ENCODE results near the gene TMEM163.

The TMEM163 gene

DNA sequence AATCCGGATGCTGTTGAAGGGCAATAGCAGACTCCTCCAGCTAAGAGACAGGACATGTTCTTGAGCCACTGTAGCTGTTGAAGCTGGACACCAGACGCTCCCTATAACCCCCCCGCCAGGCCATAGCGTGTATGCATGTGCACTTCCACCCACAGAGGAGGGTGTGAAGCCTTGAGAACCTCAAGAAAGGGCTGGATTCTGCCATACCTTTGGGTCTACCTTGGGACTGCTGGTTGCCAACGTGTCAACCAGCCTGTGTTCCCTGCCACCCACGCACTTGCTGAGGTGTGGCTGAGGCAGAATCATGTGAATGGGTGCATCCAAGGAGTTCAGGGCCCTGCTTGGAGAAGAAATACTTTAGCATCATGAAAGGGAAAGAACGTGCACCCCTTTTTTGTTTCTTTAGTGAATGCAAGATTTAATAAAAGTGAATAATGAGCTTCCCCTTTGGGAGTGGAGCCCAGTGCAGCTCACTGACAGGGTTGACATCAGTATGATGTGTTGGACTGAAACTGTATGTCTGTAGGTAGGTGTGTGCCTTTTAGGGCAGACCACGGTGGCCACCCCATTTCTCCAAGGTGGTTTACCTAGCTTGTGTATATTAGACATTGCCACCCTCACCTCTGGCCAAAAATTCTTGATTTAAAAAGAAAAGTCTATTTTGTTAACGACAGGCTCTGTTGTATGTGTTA lies 266.6 kb downstream of the TMEM163 start:
- DNase-seq: no peak

DNA sequence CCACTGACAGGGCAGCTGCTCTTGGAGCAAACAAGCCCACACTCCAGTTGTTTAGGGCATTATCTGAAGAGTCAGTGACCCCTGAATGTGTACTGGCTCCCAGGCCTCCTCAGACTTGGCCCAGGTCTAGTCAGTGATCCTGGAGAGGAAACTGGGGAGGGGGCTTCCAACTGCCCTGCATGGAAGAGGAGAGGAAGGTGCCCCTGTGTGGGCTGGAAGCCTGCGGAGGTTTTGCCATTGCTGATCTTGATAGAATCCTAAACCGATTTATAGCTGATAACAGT lies 267.5 kb downstream of the TMEM163 start:
- no peak for DNase-seq

DNA sequence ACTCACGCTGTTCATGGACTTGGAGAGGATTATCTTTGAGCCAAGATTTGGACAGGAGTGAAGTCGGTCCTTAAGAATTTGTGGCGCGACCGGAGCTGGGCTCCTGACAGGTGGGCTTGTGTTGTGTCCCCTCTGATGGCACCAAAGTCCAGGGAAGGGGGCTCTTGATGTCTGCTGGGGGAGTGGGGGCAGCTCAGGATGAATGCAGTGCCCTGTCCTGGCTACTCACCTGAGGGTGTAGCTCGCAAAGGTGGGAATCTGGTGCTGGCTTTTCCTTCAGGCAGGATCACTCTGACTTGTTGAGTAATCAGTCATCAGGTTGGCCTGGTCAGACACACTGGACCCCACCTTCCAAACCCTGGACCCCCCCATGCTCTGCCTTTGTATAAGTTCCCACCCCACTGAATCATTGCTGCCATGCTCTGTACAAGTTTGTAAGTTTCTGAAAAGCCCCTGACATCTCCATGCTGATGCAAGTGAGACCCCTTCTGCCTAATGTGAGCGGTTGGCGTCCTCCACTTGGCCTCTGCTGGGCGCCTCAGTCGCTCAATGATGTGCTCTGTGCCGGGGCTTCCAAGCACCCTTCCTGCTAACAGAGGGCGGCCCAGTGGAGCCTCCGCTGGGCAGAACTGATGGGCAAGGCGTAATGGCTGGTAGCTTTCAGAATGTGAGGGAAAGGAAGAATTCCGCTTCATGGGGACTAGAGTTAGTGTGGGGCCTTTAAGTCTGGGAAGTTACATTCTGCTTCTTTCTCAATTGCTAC lies 268.9 kb downstream of the TMEM163 start:
- DNase-seq: no peak

DNA sequence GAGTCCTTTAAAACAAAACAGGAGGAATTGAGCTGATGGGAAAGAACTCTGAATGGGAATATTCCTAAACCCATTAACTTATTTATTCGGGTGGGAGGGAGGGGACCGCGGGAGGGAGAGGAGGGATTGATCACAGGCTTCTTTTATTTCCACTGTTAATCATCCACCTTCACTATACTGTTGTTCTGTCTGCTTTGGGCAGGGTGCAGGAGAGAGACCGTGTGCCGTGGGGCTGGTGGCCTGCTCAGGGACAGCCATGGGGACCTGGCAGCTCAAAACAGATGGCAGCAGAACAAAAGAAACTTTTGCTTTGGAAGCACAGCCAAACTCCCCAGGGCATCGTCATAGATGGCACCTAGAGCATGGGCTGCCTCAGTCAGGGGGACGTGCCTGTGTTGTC lies 269.6 kb downstream of the TMEM163 start:
- no peak for DNase-seq

DNA sequence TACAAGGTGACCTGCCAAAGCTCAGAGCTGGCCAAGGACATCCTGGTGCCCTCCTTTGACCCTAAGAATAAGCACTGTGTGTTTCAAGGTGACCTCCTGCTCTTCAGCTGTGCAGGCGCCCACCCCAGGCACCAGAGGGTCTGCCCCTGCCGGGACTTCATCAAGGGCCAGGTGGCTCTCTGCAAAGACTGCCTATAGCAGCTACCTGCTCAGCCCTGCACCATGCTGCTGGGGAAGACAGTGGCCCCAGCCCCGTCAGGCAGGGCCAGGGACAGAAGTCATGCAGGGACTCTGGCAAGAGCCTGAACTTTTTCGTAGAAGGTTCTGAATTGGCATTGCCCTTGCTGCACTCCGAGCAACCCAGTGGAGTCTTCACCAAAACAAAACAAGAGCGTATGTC lies 270.1 kb downstream of the TMEM163 start:
- no peak for DNase-seq

DNA sequence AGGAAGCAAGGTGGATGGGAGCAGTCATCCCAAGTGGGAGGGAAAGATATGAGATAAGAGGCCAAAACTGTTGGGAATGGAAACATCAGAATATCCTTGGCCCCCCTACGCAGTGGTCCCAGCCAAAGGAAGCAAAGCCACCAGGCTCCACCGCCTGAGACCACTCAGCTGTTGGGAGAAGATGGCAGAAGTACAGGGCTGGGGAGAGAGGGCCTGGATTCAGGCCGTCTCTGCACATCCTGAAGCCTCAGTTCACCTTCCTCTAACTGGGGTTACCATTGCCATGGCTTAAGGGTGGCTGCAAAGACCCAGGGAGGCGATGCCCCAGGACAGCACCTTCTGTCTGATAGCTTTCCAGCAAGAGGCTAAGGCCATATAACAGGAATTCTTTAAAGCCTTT lies 271.1 kb downstream of the TMEM163 start:
- no peak for DNase-seq

DNA sequence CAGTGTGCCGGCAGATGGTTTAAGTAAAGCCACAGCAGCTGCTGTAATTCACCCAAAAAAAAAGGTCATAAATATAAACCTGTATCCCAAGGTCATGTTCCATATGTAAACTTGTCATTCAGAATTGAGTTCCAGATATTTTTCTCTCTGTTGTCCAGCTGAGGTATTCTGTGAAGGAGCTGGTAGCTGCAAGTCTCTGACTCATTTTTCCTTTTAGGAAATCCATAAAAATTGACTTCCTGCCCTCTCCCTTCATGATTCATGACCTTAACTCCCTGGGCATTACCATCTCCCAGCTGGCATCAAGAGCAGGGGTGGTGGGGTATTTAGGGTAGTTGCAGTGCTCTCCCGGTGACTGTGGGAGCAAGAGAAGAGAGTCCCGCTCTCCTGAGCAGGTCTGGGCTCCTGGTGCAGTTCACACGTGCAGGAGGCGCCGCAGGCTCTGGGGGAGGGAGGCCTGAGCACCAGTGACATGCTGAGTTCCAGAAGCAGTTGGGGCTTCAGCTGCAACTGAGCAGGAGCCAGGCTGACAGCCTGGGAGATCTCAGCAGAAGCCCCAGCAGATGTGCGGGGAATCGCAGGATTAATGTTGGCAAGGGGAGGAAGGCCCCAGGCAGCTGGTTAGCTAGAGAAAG lies 272.3 kb downstream of the TMEM163 start:
- no peak for DNase-seq

DNA sequence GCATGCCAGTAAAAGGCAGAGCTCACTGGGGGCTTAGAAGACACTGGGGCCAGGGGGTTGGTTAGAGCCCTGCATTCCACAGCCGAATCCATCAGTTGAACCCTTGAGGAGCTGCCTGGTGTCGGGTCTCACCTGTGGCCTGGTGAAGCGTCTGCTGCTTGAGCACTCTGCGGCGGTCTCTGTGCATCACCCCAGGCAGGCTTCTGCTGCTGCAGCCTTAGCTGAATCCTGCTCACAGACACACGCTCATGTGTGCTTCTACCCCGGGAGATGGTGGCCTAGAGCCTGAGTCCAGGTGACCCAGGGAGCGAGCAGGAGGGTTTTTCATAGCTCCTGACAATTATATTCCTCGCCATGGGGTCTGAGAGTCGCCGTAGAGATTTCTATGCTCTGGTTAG lies 272.8 kb downstream of the TMEM163 start:
- no peak for DNase-seq

DNA sequence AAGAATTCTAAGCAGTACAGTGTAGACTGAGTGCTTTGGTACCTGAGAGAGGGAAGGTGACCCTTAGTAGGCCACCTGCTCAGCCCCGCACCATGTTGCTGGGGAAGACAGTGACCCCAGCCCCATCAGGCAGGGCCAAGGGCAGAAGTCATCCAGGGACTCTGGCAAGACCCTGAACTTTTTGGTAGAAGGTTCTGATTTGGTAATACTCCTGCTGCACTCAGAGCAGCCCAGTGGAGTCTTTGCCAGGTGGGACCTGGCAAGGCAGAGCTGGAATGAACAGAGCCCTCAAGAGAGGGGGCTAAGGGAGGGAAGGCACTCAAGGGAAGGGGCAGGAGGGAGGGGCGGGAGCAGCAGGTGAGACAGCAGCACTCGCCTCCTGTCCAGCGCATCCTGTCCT lies 273.7 kb downstream of the TMEM163 start:
- no peak for DNase-seq

DNA sequence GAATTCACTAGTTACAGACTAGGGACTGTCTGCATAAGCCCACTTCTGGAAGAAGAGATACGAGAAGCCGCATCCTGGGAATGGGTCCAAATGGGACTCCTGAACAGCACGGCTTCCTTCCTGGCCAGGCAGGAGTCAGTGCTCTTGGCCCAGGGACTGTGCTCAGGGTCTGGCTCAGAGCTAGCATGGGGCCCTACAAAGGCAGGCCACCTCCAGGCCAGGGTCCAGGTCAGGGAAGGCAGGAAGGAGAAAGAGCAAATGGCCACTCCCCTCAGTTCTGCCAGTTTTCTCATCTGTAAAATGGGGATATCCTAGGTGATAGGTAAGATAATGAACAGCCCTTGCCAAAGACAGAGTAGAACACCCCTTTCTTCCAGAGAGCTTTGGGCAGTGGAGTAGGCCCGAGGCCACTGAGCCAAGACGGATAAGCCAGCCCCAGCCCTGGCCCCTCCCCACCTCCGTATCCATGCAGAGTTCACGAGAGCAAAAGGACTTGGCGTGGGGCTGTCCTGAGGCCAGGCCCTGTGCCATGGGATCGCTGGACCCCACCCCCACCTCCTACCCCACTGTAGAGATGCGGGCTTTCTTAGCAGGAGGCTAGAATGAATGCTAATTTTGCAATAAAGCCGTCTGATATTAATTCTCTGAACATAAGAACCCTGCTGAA lies 274.9 kb downstream of the TMEM163 start:
- DNase-seq: no peak

DNA sequence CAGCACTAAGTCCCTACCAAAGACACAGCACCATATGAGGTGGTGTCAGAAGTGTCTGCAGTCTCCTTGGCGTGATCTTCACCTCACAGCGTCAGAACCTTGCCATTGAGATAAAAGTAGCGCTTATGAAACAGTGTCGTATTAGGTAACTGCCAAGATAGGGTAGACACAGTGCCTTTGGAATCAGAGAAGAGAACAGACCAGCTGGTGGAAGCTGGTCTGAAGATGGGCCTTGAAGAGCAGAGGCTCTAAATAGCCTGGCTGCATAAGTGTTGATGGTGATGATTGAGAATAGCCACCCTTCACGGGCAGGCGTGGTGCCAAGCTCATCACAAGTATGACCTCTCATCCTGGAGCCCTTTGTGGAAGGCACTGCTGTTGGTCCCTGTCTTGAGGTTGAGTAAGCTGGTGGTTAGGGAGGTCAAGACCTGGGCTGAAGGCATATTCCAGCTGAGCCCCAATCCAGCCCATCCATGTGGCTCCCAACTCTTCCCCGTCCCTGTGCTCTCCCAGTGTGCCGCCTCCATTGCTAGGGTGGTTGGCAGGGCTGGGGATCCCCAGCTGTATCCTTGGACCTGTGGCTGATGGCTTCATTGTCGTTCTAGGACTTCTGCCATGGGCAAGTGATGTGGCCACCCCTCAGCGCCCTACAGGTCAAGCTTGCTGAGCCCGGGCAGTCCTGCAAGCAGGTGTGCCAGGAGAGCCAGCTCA lies 277.5 kb downstream of the TMEM163 start:
- no peak for DNase-seq

DNA sequence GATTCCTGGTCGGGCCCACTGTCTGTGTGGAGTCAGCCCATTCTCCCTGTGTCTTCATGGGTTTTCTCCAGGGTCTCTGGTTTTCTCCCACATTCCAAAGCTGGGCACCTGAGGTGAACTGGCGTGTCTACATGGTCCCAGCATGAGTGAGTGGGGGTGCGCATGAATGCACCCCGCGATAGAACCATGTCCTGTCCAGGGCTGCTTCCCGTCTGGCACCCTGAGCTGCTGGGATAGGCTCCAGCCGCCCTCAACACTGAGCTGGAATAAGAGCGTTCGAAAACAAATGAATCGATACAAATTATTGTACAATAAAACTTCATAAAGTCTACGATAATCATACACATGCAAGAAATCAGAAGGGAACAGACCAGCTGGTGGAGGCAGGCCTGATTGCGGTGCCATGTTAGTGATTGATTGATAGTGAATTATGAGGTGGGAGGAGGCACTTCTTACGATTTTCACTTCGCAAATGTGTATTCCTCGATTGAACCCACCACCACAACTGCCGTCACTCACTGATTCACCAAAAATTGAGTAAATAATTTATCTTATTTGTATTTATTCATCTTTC lies 278.4 kb downstream of the TMEM163 start:
- DNase-seq: no peak

DNA sequence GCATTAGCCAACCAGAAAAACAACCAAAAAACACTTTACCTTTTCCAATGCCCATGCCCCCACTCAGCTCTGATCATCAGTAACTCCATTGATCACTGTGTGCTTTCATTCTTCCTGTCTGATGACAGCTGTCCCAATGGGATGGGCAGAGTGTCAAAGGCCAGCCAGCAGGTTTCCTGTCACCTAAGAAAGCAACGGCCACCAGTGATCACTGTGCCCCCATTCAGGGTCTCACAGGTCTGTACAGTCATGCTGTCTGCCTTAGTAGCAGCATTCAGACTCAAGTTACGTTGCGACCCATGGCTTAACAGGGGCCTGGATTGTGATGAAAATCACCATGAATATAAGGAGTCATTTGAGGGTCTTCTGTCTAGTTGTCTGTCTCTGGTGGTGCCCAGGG lies 280.4 kb downstream of the TMEM163 start:
- no peak for DNase-seq

DNA sequence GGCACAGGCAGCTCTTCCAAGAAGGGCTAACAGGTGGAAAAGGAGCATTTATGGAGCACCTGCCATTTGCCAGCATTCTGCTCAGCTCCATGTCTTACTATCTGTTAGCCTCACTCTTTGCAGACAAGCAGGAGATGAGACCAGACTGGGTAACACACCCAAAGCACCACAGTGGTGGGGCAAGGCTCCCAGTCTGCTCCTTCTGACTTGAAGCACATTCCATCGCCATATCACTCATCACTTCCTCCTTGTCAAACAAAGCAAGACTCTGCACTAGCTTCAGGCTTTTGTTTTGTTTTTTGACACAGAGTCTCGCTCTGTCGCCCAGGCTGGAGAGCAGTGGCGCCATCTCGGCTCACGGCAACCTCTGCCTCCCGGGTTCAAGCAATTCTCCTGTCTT lies 282.1 kb downstream of the TMEM163 start:
- DNase-seq: no peak

DNA sequence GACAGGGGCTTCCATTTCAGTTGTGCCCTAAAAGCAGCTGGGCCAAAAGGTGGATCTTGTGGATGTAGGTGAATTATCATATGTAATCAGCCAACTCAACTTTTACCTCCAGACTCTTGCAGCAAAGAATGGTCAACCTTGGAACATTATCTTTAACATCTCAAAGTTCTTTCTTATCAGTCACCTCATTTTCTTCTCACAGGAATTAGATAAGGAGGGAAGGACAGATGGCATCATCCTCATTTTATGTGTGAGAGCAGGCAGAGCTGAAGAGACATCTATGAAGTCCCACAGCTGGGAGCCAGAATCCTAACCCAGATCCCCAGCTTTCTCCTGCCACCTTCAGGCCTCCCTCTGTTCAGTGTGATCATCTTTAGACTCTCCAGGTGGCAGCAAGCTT lies 282.9 kb downstream of the TMEM163 start:
- no peak for DNase-seq

DNA sequence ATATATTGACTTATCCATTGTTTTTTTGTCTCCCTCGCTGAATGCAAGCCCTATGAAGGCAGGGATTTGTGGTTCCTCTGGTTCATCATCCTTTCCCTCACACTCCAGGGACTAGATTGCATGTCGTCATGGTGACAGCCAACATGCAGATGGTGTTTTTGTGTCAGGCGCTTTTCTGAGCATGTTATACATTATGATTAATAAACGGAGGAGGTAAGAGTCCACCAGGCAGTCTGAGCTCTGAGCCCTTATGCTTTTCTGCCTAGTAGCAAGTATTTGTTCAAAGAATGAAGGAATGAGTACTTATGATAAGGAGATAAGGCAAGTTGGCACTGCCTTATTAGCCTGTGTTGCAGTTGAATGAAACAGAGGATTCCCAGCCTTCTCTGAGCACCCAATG lies 283.3 kb downstream of the TMEM163 start:
- DNase-seq: no peak

DNA sequence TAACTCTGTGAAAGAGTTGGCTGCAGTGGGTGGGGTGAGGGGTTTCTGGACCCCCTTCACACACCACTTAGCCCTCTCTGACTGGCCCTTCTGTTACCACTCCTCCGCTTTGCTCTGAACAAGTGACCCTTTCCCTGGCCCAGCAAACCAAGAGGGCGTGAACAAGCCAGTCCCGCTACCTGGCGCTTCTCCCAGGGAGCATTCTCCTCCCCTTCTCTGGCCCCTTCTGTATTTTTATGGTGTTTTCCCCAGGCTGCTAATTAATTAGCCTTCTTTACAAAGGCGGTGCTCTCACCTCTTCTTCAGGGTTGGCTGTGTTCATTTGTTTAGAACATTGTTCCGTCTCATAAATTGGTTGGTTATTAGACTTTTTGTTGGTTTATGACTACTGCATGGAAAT lies 284.8 kb downstream of the TMEM163 start:
- no peak for DNase-seq

DNA sequence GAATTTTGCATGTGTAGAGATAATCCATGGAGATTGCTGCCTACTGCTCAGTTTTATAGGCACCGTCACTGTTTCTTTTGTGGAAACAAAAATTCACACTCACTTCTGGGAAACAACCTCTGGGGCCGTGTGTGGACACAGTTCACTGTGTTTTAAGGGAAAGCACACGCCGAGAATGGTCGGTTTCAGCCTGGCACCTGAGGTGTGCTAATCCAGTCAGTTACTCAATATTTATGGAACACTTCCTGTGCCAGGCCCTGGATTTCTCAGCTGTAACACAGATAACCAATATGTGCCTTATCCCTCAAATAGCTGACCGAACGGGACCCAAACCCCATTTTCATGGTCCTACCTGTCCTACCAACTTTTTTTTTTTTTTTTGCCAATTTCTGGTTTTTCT lies 285.3 kb downstream of the TMEM163 start:
- no peak for DNase-seq

DNA sequence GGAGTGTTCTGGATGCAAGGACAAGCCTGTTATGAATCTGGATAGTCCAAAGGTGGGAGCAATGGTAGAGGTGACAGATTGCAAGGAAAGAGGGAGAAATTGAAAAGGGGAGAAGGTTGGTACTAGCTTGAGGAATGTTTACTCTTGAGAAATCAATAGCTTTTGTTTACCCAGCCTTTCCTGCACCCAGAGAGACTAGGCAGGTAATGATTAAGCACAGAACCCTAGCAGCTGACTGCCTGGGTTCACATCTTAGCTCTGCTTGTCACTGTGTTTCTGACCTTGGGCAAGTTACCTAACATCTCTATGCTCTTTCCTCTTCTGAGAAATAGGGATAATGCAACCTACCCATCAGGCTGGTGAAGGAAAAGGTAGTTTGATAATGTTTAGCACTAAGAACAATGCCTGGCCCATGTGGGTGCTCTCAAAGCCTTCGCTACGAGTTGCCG lies 286.3 kb downstream of the TMEM163 start:
- no peak for DNase-seq

DNA sequence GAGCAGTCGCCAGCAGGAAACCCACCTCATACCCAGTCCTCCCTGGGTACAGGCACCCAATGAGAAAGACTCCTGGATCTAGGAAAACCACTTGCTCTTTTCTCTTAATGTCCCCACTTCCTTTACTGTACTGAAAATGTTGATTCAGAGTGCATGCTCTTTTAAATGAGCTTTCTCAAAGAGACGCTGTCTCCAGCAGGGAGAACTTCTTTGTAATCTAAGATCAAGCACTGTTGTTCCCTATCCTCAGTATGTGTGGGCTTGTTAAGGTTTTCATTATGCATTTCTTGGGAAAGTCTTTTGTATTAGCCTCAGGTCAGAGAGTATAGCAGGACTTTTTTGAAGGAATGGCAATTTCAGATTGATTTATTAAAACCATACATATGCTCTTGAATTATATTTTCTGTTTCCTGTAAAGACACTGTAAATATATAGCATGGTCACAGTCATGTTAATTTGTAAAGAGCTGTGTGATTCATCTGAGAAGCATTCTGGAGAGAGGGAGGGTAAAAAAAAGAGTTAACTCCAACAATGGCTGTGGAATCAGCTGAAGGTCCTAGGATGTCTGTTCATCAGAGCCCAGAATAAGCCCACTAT lies 286.9 kb downstream of the TMEM163 start:
- no peak for DNase-seq

DNA sequence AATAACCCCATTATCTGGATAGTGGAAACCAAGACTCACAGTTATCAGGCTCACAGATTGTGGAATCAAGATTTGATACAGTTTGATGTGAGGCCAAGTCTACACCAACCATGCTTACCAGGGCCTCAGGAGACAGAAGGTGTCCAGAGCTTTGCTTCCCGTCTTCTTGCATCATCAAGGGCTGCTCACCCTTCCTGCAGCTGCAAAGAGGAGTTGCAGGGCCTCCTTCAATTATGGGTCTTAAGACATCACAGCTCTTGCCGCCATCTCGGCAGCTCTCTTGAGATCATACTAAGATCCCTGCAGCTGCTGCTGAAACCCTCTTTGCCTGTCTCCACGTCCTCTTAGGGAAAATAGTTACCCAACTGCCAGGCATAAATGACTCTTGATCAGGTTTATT lies 288.9 kb downstream of the TMEM163 start:
- no peak for DNase-seq

DNA sequence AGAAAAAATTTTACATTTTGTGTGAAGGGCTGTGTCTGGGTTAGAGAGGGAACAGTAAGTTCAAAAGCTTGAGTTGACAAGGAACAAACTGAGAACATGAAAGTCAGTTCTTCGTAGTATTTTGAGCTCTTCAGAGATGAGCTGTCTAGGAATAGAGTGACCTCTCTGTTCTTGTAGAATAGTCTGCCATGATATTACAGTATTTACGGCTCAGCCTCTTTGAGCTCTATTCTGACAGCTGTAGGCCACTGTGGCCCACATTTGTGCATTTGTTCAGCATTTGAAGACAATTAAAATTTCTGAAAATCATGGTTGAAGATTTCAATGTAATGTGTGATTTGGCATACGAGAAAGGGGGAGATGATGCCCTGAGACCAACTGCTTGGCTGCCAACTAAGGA lies 292.1 kb downstream of the TMEM163 start:
- no peak for DNase-seq

Data from activated CD4-positive, CD25-positive, alpha-beta regulatory T cell treated with anti-CD3 and anti-CD28 coated beads, Interleukin-2, amount 50 U/mL, for 72 hours (primary cell).